ENCODE measurements around the gene CHD6.

The CHD6 gene

GRCh38 chr20:41362748-41363140, 255.4 kb downstream of the CHD6 start:
- no peak for DNase-seq

- no peak for DNase-seq
These were observed 256.1 kb downstream of the CHD6 start for GRCh38 chr20:41361757-41362747.

GRCh38 chr20:41360831-41361756, 257.1 kb downstream of the CHD6 start:
- no peak for DNase-seq

GRCh38 chr20:41359541-41360011, 258.6 kb downstream of the CHD6 start:
- DNase-seq = no peak

GRCh38 chr20:41358717-41359116, 259.5 kb downstream of the CHD6 start:
- DNase-seq = no peak

GRCh38 chr20:41358230-41358629, 259.9 kb downstream of the CHD6 start:
- no peak for DNase-seq

- DNase-seq = no peak
These were observed 260.6 kb downstream of the CHD6 start for GRCh38 chr20:41357424-41358163.

GRCh38 chr20:41356951-41357350, 261.2 kb downstream of the CHD6 start:
- DNase-seq = no peak

GRCh38 chr20:41355598-41356203, 262.5 kb downstream of the CHD6 start:
- no peak for DNase-seq

- no peak for DNase-seq
These were observed 263.0 kb downstream of the CHD6 start for GRCh38 chr20:41355192-41355591.

GRCh38 chr20:41353530-41353929, 264.6 kb downstream of the CHD6 start:
- no peak for DNase-seq

- DNase-seq = no peak
These were observed 265.5 kb downstream of the CHD6 start for GRCh38 chr20:41352666-41353065.

- no peak for DNase-seq
These were observed 266.1 kb downstream of the CHD6 start for GRCh38 chr20:41352106-41352505.

All from stimulated activated CD4-positive, alpha-beta T cell treated with anti-CD3 and anti-CD28 coated beads, Interleukin-2, amount 100 ng/mL, for 48 hours (primary cell).